Activated CD8-positive, alpha-beta T cell treated with anti-CD3 and anti-CD28 coated beads for 36 hours (primary cell): Measurements from ENCODE around the gene LIPG. TPM values are rescaled to one million over a fixed set of nuclear protein-coding genes. Genes with fewer than 3 reads are reported as not detected.

ENCODE experiments used
- ATAC-seq: fragments of 200-7000 bp; cut with Tn5 transposase; one replicate; pipeline ENCODE4 v1.10.0; 2021; ENCODE audit warnings: mild to moderate bottlenecking, moderate library complexity
- CTCF ChIA-PET: fragments of 350-600 bp; sonication (Branson Sonifier 250); formaldehyde crosslinking; loops from one replicate; lab custom pipeline; 2021; ENCODE audit warnings: antibody characterized with exemption; lab: Charles Lee
- POLR2A ChIA-PET: fragments of 350-600 bp; sonication (Branson Sonifier 250); formaldehyde crosslinking; loops from one replicate; lab custom pipeline; 2021; ENCODE audit warnings: antibody characterized with exemption; lab: Charles Lee
- DNase-seq: peaks from one replicate; pipeline ENCODE4 v3.0.0-alpha.2; 2020
- H3K27ac Mint-ChIP-seq: one replicate; pipeline ENCODE4 v1.8.0; 2021; ENCODE audit warnings: mild to moderate bottlenecking, mixed read lengths
- H3K27me3 Mint-ChIP-seq: one replicate; pipeline ENCODE4 v1.8.0; 2021; ENCODE audit warnings: mixed read lengths
- H3K36me3 Mint-ChIP-seq: one replicate; pipeline ENCODE4 v1.8.0; 2021; ENCODE audit warnings: low read depth, mixed read lengths
- H3K4me1 Mint-ChIP-seq: one replicate; pipeline ENCODE4 v1.8.0; 2021; ENCODE audit warnings: low read depth, mixed read lengths
- H3K4me3 Mint-ChIP-seq: one replicate; pipeline ENCODE4 v1.8.0; 2021; ENCODE audit warnings: mild to moderate bottlenecking, moderate library complexity, mixed read lengths
- H3K9me3 Mint-ChIP-seq: one replicate; pipeline ENCODE4 v1.8.0; 2021; ENCODE audit warnings: mixed read lengths
- intact Hi-C: fragments of 100-400 bp; cut with micrococcal nuclease; formaldehyde crosslinking; loops from one replicate; pipeline ENCODE4 v1.10.0; 2022
- total RNA-seq, 2 experiments: library from RNA; stranded (reverse); gene quantifications; one replicate each; pipeline ENCODE4 v1.2.3, GENCODE V29; 2021
- TF ChIP-seq, protein P1 (sequence below): fragments of 200-600 bp; IDR thresholded peaks from one replicate; pipeline ENCODE4 v1.8.0; 2022; ENCODE audit warnings: antibody characterized with exemption, mild to moderate bottlenecking

LIPG gene
- total RNA-seq, 2 experiments from 2014 or later = 0.18 to 0.27 TPM

DNA sequence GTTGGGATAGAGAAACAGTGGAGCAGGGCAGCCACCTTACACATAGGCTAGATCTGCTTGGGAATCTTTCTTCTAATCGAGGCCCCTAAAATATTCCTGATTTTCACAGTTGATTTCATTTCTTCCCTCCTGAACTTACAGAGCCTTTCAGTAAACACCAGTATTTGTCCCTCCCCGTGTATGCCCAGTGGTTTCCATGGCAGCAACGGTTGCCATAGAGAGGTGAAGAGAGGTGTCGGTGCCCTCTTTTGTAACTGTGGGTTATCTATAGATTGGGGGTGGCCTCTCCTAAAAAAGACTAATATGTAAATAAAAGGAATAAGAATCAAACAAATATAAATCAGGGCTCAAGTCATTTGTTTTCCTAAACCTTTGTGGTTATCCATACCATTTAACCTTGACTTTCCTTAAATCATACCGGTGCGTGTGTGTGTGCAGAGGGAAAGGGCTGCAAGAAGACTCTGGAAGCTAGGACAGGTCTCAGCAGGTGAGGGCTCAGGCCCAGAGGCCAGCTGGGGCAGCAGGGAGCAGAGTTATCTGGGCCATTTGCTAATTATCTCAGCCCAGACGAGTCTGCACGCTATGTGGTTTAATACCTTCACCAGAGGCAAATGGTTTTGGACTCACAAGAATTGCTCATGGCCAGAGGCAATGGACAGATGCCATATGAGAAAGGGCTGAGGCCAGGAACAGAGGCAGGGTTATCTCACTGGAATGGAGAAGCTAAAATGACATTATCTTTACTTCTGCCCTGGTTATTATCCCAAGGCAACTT is 35.5 kb downstream of the LIPG start:
- Mint-ChIP-seq H3K9me3 (no peaks in the 10 kb centered on the region), H3K4me3 (no peak overlapping the region), H3K4me1 (peaks cover 4% of the 10 kb centered on the region), H3K27me3 (peaks cover 15% of the 10 kb centered on the region), H3K27ac (no peak overlapping the region), H3K36me3 (no peaks in the 10 kb centered on the region)
- DNase-seq (no peak), ATAC-seq (no peak)
- TF ChIP-seq, protein P1, sequence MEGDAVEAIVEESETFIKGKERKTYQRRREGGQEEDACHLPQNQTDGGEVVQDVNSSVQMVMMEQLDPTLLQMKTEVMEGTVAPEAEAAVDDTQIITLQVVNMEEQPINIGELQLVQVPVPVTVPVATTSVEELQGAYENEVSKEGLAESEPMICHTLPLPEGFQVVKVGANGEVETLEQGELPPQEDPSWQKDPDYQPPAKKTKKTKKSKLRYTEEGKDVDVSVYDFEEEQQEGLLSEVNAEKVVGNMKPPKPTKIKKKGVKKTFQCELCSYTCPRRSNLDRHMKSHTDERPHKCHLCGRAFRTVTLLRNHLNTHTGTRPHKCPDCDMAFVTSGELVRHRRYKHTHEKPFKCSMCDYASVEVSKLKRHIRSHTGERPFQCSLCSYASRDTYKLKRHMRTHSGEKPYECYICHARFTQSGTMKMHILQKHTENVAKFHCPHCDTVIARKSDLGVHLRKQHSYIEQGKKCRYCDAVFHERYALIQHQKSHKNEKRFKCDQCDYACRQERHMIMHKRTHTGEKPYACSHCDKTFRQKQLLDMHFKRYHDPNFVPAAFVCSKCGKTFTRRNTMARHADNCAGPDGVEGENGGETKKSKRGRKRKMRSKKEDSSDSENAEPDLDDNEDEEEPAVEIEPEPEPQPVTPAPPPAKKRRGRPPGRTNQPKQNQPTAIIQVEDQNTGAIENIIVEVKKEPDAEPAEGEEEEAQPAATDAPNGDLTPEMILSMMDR = no peak
- CTCF ChIA-PET = interaction anchor here (1.3 kb wide), 1 partner anchor 32 kb away, joined by 3 read pairs; no protein-coding TSS in a partner anchor
- POLR2A ChIA-PET = no interaction called here
- intact Hi-C loops = no loop called here

DNA sequence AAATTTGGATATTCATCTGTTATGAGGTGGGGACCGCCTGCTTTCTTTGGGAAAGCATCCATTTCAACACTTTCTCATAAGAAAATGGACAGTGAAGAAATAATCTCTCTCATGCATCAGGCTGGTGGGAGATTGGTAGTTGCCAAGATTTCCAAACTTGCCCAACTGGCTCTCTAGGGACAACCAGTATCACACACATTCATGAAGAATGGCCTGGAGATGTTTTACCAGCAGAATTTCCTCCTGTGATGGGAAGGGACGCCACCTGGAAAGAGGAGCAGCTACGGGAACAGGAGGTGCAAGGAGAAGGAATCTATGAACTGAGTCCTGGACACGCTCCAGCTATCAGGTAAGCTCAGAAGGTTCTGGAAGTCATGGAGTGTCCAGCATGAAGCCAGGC is 39.4 kb downstream of the LIPG start:
- Mint-ChIP-seq H3K9me3 (no peaks in the 10 kb centered on the region), H3K4me3 (no peak overlapping the region), H3K27me3 (peaks cover 16% of the 10 kb centered on the region), H3K36me3 (no peaks in the 10 kb centered on the region), H3K4me1 (peaks cover 4% of the 10 kb centered on the region), H3K27ac (no peak overlapping the region)
- intact Hi-C loops = no loop called here
- TF ChIP-seq, protein P1 = no peak
- CTCF ChIA-PET = no interaction called here
- ATAC-seq (no peak), DNase-seq (no peak)
- POLR2A ChIA-PET = no interaction called here

DNA sequence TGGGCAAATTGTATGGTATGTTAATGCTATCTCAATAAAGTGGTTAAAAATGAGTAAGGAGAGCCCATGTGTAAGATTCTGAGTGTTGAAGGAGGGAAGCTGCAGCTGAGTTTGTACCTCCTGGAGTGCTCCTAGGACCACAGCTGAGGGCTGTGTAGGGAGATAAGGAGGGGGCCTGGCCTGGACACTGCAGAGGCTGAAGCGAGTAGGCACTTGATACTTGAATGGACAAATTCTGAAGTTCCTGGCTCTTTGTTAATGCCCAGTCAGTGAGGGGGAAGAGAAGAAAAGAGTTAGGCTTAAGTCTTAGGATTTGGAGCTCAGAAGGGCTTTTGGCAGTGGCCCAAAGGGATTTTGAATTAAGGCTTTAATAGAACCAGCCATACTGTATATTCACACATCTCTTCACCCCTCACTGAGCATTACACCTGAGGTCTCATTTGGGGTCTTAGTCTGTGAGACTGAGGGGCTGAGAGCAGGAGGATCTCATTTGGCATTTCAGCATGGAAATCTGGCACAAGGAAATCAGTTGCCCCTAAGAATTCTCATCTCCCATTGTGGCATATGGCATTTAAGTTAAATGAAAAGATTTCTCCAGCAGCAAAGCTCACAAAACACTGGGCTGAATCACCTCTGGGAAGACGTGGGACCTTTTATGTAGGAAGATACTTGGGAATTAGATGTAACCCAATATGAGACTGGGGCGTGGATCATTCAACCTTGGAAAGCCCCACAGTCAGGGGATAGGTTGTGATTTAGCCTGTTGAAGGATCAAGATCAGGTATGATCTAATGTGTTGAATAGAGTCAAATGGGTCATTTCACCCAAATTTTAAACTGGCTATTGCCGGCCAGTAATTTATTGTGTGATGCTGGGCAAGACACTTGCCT is 46.8 kb downstream of the LIPG start:
- Mint-ChIP-seq H3K4me1 (no peaks in the 10 kb centered on the region), H3K9me3 (no peaks in the 10 kb centered on the region), H3K27me3 (peaks cover 8% of the 10 kb centered on the region), H3K4me3 (no peak overlapping the region), H3K27ac (no peak overlapping the region), H3K36me3 (no peaks in the 10 kb centered on the region)
- POLR2A ChIA-PET = no interaction called here
- TF ChIP-seq, protein P1 = no peak
- CTCF ChIA-PET = no interaction called here
- ATAC-seq = no peak
- no peak for DNase-seq
- intact Hi-C loops = no loop called here

DNA sequence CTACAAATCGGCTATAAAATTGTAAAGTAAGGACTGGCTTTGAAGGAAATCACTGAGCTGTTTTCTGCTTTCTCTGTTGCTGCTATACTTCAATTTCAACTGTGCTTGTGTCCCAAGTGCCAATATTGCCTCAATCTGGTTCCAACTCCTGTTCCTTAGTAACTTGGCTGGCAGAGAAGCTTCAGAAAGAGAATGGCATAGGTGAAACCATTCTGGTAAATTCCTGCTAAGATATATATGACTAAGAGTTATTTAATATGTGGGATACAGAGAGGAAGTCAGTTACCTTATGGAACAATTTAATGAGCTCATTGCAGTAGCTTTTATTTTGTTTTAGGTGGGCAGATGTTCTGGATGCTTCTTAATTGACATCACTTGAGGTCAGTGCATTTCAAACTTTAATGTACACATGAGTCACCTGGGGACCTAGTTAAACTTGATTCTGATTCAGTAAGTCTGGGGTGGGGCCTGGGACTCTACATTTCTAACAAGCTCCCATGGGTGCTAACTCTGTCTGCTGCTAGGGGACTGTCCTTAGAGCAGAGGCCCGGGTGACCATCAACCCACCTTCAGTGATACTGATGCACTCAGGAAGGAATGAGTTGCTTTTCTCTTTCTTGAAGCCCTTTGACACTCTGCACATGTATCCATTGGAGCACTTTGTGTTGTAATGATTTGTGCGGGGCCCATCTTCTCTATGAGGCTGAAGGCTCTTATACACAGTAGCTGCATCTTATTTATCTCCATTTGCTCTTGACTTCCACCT is 47.6 kb downstream of the LIPG start:
- H3K9me3 Mint-ChIP-seq = no peaks in the 10 kb centered on the region
- no peak overlapping the region for H3K4me3 Mint-ChIP-seq
- CTCF ChIA-PET = interaction anchor here (1.1 kb wide), 1 partner anchor 99 kb away, joined by 4 read pairs; no protein-coding TSS in a partner anchor
- no peaks in the 10 kb centered on the region for H3K4me1 Mint-ChIP-seq
- H3K27ac Mint-ChIP-seq = no peak overlapping the region
- H3K36me3 Mint-ChIP-seq = no peaks in the 10 kb centered on the region
- POLR2A ChIA-PET = no interaction called here
- ATAC-seq (no peak), DNase-seq (no peak)
- intact Hi-C loops = no loop called here
- TF ChIP-seq, protein P1 = no peak
- peaks cover 7% of the 10 kb centered on the region for H3K27me3 Mint-ChIP-seq
